Measurements from ENCODE around the gene DAP.

The DAP gene

DNA sequence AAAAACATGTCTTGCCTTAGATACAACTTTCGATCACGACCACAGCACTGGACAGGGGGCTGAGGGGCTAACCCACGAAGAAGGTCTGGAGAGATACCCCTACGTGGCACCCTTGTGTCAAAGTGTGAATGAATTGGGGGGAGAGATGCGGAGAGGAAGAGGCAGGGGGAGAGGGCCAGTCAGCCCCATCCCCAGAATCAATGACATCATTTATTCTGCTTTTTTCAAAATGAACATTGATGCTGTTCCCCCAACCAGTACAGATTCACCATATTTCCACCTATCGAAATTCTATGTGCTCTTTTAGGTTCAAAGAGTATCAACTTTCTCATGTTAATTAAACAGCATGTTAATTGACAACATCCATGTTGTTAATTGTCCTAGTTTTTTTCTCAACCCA, 32.4 kb downstream of the DAP start:
- no peak overlapping the region for H3K4me3 ChIP-seq (ENCODE audit: low read depth, low read length)
- TF ChIP-seq, protein P1, sequence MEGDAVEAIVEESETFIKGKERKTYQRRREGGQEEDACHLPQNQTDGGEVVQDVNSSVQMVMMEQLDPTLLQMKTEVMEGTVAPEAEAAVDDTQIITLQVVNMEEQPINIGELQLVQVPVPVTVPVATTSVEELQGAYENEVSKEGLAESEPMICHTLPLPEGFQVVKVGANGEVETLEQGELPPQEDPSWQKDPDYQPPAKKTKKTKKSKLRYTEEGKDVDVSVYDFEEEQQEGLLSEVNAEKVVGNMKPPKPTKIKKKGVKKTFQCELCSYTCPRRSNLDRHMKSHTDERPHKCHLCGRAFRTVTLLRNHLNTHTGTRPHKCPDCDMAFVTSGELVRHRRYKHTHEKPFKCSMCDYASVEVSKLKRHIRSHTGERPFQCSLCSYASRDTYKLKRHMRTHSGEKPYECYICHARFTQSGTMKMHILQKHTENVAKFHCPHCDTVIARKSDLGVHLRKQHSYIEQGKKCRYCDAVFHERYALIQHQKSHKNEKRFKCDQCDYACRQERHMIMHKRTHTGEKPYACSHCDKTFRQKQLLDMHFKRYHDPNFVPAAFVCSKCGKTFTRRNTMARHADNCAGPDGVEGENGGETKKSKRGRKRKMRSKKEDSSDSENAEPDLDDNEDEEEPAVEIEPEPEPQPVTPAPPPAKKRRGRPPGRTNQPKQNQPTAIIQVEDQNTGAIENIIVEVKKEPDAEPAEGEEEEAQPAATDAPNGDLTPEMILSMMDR (IDR thresholded peaks at IDR 0.05; ENCODE audit: borderline replicate concordance, insufficient read depth, low read depth, low read length): no peak

DNA sequence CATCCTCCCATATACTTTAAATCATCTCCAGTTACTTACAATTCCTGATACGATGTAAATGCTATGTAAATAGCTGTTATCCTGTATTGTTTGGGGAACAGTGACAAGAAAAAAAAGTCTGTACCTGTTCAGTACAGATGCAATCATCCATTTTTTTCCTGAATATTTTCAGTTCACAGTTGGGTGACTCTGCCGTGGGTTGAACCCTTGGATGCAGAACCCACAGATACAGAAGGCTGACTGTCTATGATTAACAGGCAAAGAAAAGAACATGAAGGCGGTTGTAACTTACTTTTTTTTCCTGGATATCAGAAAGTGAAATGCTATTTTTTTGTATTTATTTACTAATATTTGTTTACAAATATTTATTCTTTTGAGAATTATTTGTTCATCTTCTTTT, 33.2 kb downstream of the DAP start:
- TF ChIP-seq, protein P1 (IDR thresholded peaks at IDR 0.05; ENCODE audit: borderline replicate concordance, insufficient read depth, low read depth, low read length): no peak
- H3K4me3 ChIP-seq (ENCODE audit: low read depth, low read length): no peak overlapping the region

DNA sequence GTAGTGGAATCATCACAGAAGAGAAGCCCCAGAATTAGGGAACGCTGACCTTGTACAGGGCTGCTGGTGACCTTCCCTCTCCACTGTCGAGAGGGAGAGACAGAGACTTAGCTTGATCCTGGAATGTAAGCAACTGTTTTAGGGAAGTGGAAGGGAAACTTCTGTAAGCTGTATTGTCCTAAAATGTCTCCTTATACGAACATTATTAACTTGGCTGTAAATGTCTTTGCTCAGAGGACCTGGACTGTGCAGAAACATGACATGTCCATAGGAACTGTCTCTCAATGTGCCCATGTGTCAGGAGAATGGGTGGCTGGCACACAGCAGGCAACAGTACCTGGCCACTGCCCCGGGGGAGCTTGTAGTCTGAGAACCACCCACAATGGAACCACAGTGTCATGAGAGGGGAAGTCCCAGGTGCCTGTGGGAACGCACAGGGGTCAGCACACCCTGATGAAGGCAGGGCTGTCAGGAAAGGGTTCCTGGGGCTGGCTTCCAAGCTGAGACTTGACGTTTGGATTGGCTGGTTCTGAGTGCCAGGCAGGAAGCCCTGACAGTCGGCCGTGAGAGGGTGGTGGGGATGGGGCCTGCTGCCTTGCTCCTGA, 34.0 kb downstream of the DAP start:
- no peak overlapping the region for H3K4me3 ChIP-seq (ENCODE audit: low read depth, low read length)
- TF ChIP-seq, protein P1 (IDR thresholded peaks at IDR 0.05; ENCODE audit: borderline replicate concordance, insufficient read depth, low read depth, low read length): no peak

DNA sequence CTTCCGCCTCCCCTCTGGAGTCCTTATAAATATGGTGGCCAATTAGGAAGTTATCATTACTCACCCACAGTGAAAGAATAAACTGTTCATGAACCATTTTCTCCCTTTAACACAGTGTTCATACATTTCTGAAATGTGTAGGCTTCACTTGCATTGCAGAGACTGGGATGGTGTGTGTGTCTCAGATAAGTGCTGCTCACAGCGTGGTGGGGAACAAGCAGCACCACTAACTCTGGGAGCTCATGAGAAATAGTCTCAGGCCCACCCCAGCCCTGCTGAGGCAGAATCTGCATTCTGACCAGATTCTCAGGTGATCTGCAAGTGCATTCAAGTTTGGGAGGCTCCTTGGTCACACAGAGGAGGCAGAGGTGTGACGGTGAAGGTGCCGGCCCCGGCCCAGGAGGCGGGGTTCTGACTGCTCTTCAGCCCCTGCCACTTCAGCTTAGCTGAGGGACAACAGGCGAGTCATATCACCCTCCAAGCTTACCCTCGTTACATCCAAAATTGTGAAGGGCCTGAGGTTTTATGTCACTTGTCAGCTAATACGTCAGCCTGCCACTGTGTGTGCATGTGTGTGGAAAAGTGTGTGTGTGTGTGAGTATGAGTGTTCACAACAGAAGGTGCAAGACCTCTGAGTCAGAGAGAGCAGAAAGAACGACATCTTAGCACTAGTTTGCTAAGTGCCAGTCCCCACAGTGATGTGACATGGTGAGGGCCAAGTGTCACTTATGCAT, 34.7 kb downstream of the DAP start:
- H3K4me3 ChIP-seq (ENCODE audit: low read depth, low read length): no peak overlapping the region
- TF ChIP-seq, protein P1 (IDR thresholded peaks at IDR 0.05; ENCODE audit: borderline replicate concordance, insufficient read depth, low read depth, low read length): no peak

DNA sequence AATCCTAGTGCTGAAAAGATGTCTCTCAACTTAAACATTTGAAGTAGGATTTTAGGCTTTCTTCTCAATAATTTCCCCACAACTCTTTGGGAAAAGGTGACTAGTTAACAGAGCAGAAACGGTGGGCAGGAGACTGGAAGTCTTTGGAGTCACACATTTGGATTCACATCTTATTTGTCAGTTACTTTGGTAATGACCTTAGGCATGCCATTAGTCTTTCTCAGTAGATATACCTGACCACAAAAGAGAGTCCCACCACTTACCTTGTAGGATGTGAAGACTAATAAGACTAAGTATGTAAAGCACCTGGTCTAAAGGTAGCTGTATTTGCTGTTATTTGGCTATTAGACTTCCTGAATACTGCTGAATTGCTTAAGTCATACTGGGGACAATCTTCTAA, 35.4 kb downstream of the DAP start:
- TF ChIP-seq, protein P1 (IDR thresholded peaks at IDR 0.05; ENCODE audit: borderline replicate concordance, insufficient read depth, low read depth, low read length): no peak
- no peak overlapping the region for H3K4me3 ChIP-seq (ENCODE audit: low read depth, low read length)

DNA sequence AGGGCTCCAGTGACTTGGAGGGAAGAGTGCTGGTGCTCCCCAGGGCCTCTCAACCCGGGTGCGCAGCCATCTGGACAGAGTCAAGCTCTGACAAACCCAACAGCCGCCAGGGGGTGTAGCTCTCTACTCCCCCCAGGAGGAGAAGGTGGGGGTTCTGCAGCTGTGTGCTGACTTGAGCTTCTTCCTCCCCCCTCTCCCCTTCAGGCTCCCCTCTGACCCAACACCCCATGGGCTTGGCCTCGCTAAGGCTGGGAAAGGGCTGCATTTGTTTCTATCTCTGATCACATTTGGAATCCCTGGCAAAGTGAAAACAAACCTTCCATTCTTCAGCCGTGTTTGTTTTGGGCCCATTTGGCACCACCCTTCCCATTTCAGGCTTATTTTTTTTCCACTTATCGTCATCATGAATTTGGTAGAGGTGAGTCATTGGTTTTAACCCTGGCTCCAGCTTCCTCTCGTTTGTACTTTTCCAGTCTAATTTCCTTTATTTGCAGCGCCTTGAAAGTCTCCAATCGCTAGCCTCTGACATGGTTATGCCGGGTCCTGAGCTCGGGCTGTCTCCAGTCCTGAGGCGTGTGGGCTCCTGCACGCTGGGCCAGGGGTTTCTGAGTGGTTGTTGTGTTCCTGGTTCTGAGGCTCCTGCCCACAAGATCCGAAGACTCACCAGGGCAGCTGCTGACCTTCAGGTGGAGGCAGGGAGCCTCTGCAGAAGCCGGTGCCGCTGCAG, 36.1 kb downstream of the DAP start:
- no peak overlapping the region for H3K4me3 ChIP-seq (ENCODE audit: low read depth, low read length)

More for the DNA sequence above, 36.1 kb downstream of the DAP start:
- TF ChIP-seq, protein P1 (IDR thresholded peaks at IDR 0.05; ENCODE audit: borderline replicate concordance, insufficient read depth, low read depth, low read length): 0 out of 2 replicates have a peak, but pooled peaks have one; percentile 21

All from GM12875 (cell line).